HCT116 (cell line): ENCODE measurements around the gene RRAD. TPM values are rescaled to one million over a fixed set of nuclear protein-coding genes. Genes with fewer than 3 reads are reported as not detected.

Experiments used
- ATAC-seq: fragments of 200-7000 bp; cut with Tn5 transposase; 2 replicates; pipeline ENCODE4 v1.9.1; 2020; ENCODE audit warnings: mild to moderate bottlenecking, moderate library complexity
- BruUV-seq: library from RNA; stranded (reverse); fragments of 400-500 nt; replicated peaks from 2 replicates; lab custom pipeline; 2021; lab: Mats Ljungman, UMichigan
- CTCF ChIA-PET: fragments of 300-600 bp; sonication (Branson Sonifier 250); formaldehyde crosslinking; loops from one replicate; lab custom pipeline; 2021; ENCODE audit warnings: antibody characterized with exemption; lab: Charles Lee
- POLR2A ChIA-PET: fragments of 300-600, 350-600 bp; sonication (Branson Sonifier 250); formaldehyde crosslinking; loops from one replicate; lab custom pipeline; 2021; ENCODE audit warnings: antibody characterized with exemption; lab: Charles Lee
- RAD21 ChIA-PET, 2 experiments: fragments of 300-600 bp; sonication (Branson Sonifier 250); formaldehyde crosslinking; loops; one replicate each; lab custom pipeline; 2023; ENCODE audit warnings: low total read pairs in 2 of 2; ENCODE audit not compliant: uncharacterized antibody in 2 of 2, unreplicated experiment in 2 of 2, low non-redundant PET in 1 of 2; lab: Charles Lee
- DNase-seq: peaks from one replicate; pipeline ENCODE4 v3.0.0-alpha.2; 2010; ENCODE audit warnings: low read depth, low spot score
- H2AFZ ChIP-seq: fragments of 200-600 bp; shearing (Covaris generic), sonication (generic); 2 replicates; pipeline ENCODE4 v1.6.1; 2017; ENCODE audit warnings: low read depth, mixed run types, mixed read lengths, antibody characterized with exemption, low read length; ENCODE audit not compliant: poor library complexity, severe bottlenecking
- H3K27ac ChIP-seq: 2 replicates; pipeline ENCODE4 v1.5.1; 2012; ENCODE audit warnings: low read depth, low read length
- H3K27me3 ChIP-seq: fragments of 200-600 bp; sonication (generic); 2 replicates; pipeline ENCODE4 v1.6.1; 2016; ENCODE audit warnings: mixed run types, low read length, mixed read lengths; ENCODE audit not compliant: insufficient read depth
- H3K36me3 ChIP-seq, 2 experiments: fragments of 200-500 bp in 1 of 2; fragments of 200-600 bp in 1 of 2; sonication (Bioruptor generic) in 1 of 2; sonication (generic) in 1 of 2; 2 replicates each; pipeline versions ENCODE4 v1.5.1 to v1.6.1; 2014 to 2016; ENCODE audit warnings: low read length in 2 of 2, inconsistent platforms in 1 of 2, mixed read lengths in 1 of 2, mixed run types in 1 of 2; ENCODE audit not compliant: insufficient read depth in 2 of 2, control insufficient read depth in 1 of 2
- H3K4me1 ChIP-seq, 2 experiments: fragments of 200-600 bp in 1 of 2; sonication (generic) in 1 of 2; 2 replicates each; pipeline versions ENCODE4 v1.5.1 to v1.6.1; 2012 to 2017; ENCODE audit warnings: low read length in 2 of 2, inconsistent platforms in 1 of 2, mild to moderate bottlenecking in 1 of 2, mixed read lengths in 1 of 2, mixed run types in 1 of 2, moderate library complexity in 1 of 2; ENCODE audit not compliant: insufficient read depth in 2 of 2, control insufficient read depth in 1 of 2
- H3K4me2 ChIP-seq: fragments of 200-600 bp; sonication (generic); 2 replicates; pipeline ENCODE4 v1.6.1; 2017; ENCODE audit warnings: mixed run types, low read length, mixed read lengths
- H3K4me3 ChIP-seq, 2 experiments: fragments of 200-600 bp in 1 of 2; sonication (generic) in 1 of 2; replicated peaks in 1 of 2; 2 replicates each; pipeline ENCODE4 v1.5.1; 2011 to 2016; ENCODE audit warnings: low read length in 2 of 2, control low read depth in 1 of 2, low read depth in 1 of 2, mild to moderate bottlenecking in 1 of 2, mixed read lengths in 1 of 2, mixed run types in 1 of 2
- H3K79me2 ChIP-seq: fragments of 200-600 bp; sonication (generic); 2 replicates; pipeline ENCODE4 v1.6.1; 2017; ENCODE audit warnings: mild to moderate bottlenecking, mixed run types, low read length, moderate library complexity, mixed read lengths; ENCODE audit not compliant: insufficient read depth
- H3K9ac ChIP-seq: fragments of 200-600 bp; sonication (generic); 2 replicates; pipeline ENCODE4 v1.6.1; 2016; ENCODE audit warnings: low read length, mixed read lengths
- H3K9me2 ChIP-seq: fragments of 200-600 bp; sonication (generic), shearing (Covaris generic); 2 replicates; pipeline ENCODE4 v1.6.1; 2017; ENCODE audit warnings: mixed run types, mild to moderate bottlenecking, moderate library complexity; ENCODE audit not compliant: insufficient read depth
- H3K9me3 ChIP-seq, 2 experiments: fragments of 200-500 bp in 1 of 2; fragments of 200-600 bp in 1 of 2; sonication (Bioruptor generic) in 1 of 2; sonication (generic) in 1 of 2; 2 replicates each; pipeline ENCODE4 v1.6.1; 2014 to 2017; ENCODE audit warnings: low read length in 2 of 2, mixed read lengths in 2 of 2, inconsistent platforms in 1 of 2, low read depth in 1 of 2, mild to moderate bottlenecking in 1 of 2, mixed run types in 1 of 2, moderate library complexity in 1 of 2; ENCODE audit not compliant: control insufficient read depth in 1 of 2, insufficient read depth in 1 of 2
- H4K20me1 ChIP-seq: fragments of 200-600 bp; sonication (generic), shearing (Covaris generic); 2 replicates; pipeline ENCODE4 v1.6.1; 2017; ENCODE audit warnings: mixed run types, mild to moderate bottlenecking, moderate library complexity; ENCODE audit not compliant: insufficient read depth
- CBX3 ChIP-seq: IDR thresholded peaks from 2 replicates; pipeline ENCODE4 v1.6.1; 2012; ENCODE audit warnings: low read depth
- EGR1 ChIP-seq: IDR thresholded peaks from 2 replicates; pipeline ENCODE4 v1.6.1; 2012; ENCODE audit warnings: low read depth
- ELF1 ChIP-seq: IDR thresholded peaks from 2 replicates; pipeline ENCODE4 v1.6.1; 2012; ENCODE audit warnings: low read depth, borderline replicate concordance
- EZH2 ChIP-seq: fragments of 200-600 bp; sonication (generic); IDR thresholded peaks from 2 replicates; pipeline ENCODE4 v1.6.1; 2017; ENCODE audit warnings: antibody characterized with exemption, mixed run types
- EZH2phosphoT487 ChIP-seq: fragments of 200-600 bp; IDR thresholded peaks from 2 replicates; pipeline ENCODE4 v1.6.1; 2018; ENCODE audit warnings: antibody characterized with exemption, borderline replicate concordance
- FOSL1 ChIP-seq: IDR thresholded peaks from 2 replicates; pipeline ENCODE4 v1.6.1; 2012; ENCODE audit warnings: low read depth
- MAX ChIP-seq: IDR thresholded peaks from 2 replicates; pipeline ENCODE4 v1.6.1; 2012
- SIN3A ChIP-seq: IDR thresholded peaks from 2 replicates; pipeline ENCODE4 v1.6.1; 2012; ENCODE audit warnings: low read depth
- TCF7L2 ChIP-seq: IDR thresholded peaks from 2 replicates; pipeline ENCODE4 v1.7.0; 2011; ENCODE audit warnings: borderline replicate concordance, inconsistent platforms; ENCODE audit not compliant: insufficient read depth, insufficient read length; ENCODE audit errors: extremely low read depth
- ZBTB33 ChIP-seq: IDR thresholded peaks from 2 replicates; pipeline ENCODE4 v1.6.1; 2011; ENCODE audit warnings: mild to moderate bottlenecking, low read length, moderate library complexity; ENCODE audit not compliant: insufficient replicate concordance; ENCODE audit errors: extremely low read depth
- ZFX ChIP-seq: fragments of 450-650 bp; IDR thresholded peaks from 2 replicates; pipeline ENCODE4 v1.6.1; 2017
- intact Hi-C: fragments of 100-400 bp; cut with micrococcal nuclease; formaldehyde crosslinking; loops from 2 replicates; pipeline ENCODE4 v1.10.0; 2022
- total RNA-seq: library from RNA; stranded (reverse); gene quantifications from one replicate; pipeline ENCODE4 v1.2.1, GENCODE V29; 2021; ENCODE audit not compliant: unreplicated experiment

Gene RRAD
- total RNA-seq, 1 experiment from 2014 or later, result 2.2 TPM

GRCh38 chr16:66901626-66902025, 23.7 kb downstream of the RRAD start:
- H3K27me3 ChIP-seq, result no peaks in the 10 kb centered on the region
- H3K9me3 ChIP-seq, result no peaks in the 10 kb centered on the region
- no peaks in the 10 kb centered on the region for H3K79me2 ChIP-seq
- no peaks in the 10 kb centered on the region for H3K36me3 ChIP-seq
- no peak overlapping the region for H3K4me2 ChIP-seq
- no peaks in the 10 kb centered on the region for H3K9me2 ChIP-seq
- intact Hi-C loops, result no loop called here
- H3K4me3 ChIP-seq, result no peak overlapping the region
- no peak overlapping the region for H3K9ac ChIP-seq
- ATAC-seq, result no peak
- no peak overlapping the region for H2AFZ ChIP-seq
- RAD21 ChIA-PET, result no interaction called here
- H4K20me1 ChIP-seq, result no peaks in the 10 kb centered on the region
- CTCF ChIA-PET, result no interaction called here
- H3K4me1 ChIP-seq, result peaks cover 17% of the 10 kb centered on the region in 2 experiments
- TF ChIP-seq EZH2 (no peak), EZH2phosphoT487 (no peak), ZFX (no peak), EGR1 (no peak), ELF1 (no peak), ZBTB33 (no peak)
- POLR2A ChIA-PET, result no interaction called here
- BruUV-seq, result no TSS peak
- DNase-seq, result no peak
- H3K27ac ChIP-seq, result no peak overlapping the region

GRCh38 chr16:66900721-66901441, 24.5 kb downstream of the RRAD start:
- no peak for TF ChIP-seq TCF7L2
- no peak for TF ChIP-seq FOSL1
- no peak for TF ChIP-seq MAX
- no peak for TF ChIP-seq EZH2
- TF ChIP-seq CBX3, result no peak
- no peak for TF ChIP-seq SIN3A
- no peak for TF ChIP-seq ZBTB33
- TF ChIP-seq, all 23 proteins: peak for 0
- POLR2A ChIA-PET, result no interaction called here
- RAD21 ChIA-PET, result no interaction called here
- BruUV-seq, result no TSS peak
- H3K4me2 ChIP-seq, result no peak overlapping the region
- ATAC-seq (no peak), DNase-seq (no peak)
- CTCF ChIA-PET, result interaction anchor here (1.3 kb wide), 1 partner anchor 9 kb away, joined by 6 read pairs; no protein-coding TSS in a partner anchor
- H3K4me3 ChIP-seq, result no peak overlapping the region
- intact Hi-C loops, result no loop called here
- no peaks in the 10 kb centered on the region for H3K9me2 ChIP-seq
- no peaks in the 10 kb centered on the region for H4K20me1 ChIP-seq
- H3K4me1 ChIP-seq, result peaks cover 15 to 17% of the 10 kb centered on the region in 2 experiments
- H3K9ac ChIP-seq, result no peak overlapping the region
- H3K27me3 ChIP-seq, result no peaks in the 10 kb centered on the region
- H2AFZ ChIP-seq, result no peak overlapping the region
- H3K79me2 ChIP-seq, result no peaks in the 10 kb centered on the region
- no peaks in the 10 kb centered on the region for H3K9me3 ChIP-seq
- H3K36me3 ChIP-seq, result no peaks in the 10 kb centered on the region
- no peak overlapping the region for H3K27ac ChIP-seq
